PC-3 (cell line): ENCODE results near the gene DLG5. TPM values are rescaled to one million over a fixed set of nuclear protein-coding genes. Genes with fewer than 3 reads are reported as not detected.

Experiments used
- ATAC-seq: fragments of 200-7000 bp; cut with Tn5 transposase; 2 replicates; pipeline ENCODE4 v1.9.1; 2020; ENCODE audit warnings: mild to moderate bottlenecking, moderate library complexity
- BruUV-seq: library from RNA; stranded (reverse); fragments of 400-500 nt; replicated peaks from 2 replicates; lab custom pipeline; 2021; lab: Mats Ljungman, UMichigan
- CTCF ChIA-PET: fragments of 300-600 bp; sonication (Branson Sonifier 250); formaldehyde crosslinking; loops from one replicate; lab custom pipeline; 2022; ENCODE audit warnings: antibody characterized with exemption; lab: Charles Lee
- POLR2A ChIA-PET: fragments of 300-600 bp; sonication (Branson Sonifier 250); formaldehyde crosslinking; loops from one replicate; lab custom pipeline; 2022; ENCODE audit warnings: antibody characterized with exemption; ENCODE audit not compliant: unreplicated experiment; lab: Charles Lee
- DNase-seq: peaks from one replicate; pipeline ENCODE4 v3.0.0-alpha.2; 2015
- H2AFZ ChIP-seq: fragments of 300-600 bp; sonication (generic); 2 replicates; pipeline ENCODE4 v1.6.0; 2016; ENCODE audit warnings: antibody characterized with exemption, low read length
- H3F3A ChIP-seq: fragments of 300-600 bp; sonication (generic); one replicate; pipeline ENCODE4 v1.6.0; 2017; ENCODE audit warnings: antibody characterized with exemption, low read length, control low read depth, mild to moderate bottlenecking; ENCODE audit not compliant: unreplicated experiment
- H3K27ac ChIP-seq: fragments of 300-600 bp; sonication (generic); 2 replicates; pipeline ENCODE4 v1.5.1; 2016; ENCODE audit warnings: mild to moderate bottlenecking, low read length
- H3K27me3 ChIP-seq: fragments of 300-600 bp; sonication (generic); 2 replicates; pipeline ENCODE4 v1.6.1; 2016; ENCODE audit warnings: low read length, mixed read lengths
- H3K36me3 ChIP-seq: fragments of 300-600 bp; sonication (generic); 2 replicates; pipeline ENCODE4 v1.6.1; 2016; ENCODE audit warnings: low read depth, mixed run types, low read length, mixed read lengths
- H3K4me1 ChIP-seq: fragments of 300-600 bp; sonication (generic); 2 replicates; pipeline ENCODE4 v1.5.1; 2016; ENCODE audit warnings: low read length; ENCODE audit not compliant: insufficient read depth
- H3K4me2 ChIP-seq: fragments of 300-600 bp; sonication (generic); 2 replicates; pipeline ENCODE4 v1.6.0; 2016; ENCODE audit warnings: low read length
- H3K4me3 ChIP-seq: fragments of 300-600 bp; sonication (generic); 2 replicates; pipeline ENCODE4 v1.5.1; 2016; ENCODE audit warnings: mild to moderate bottlenecking, low read length, mixed read lengths
- H3K79me2 ChIP-seq: fragments of 300-600 bp; sonication (generic); 2 replicates; pipeline ENCODE4 v1.6.1; 2017; ENCODE audit warnings: low read length, mixed read lengths
- H3K9ac ChIP-seq: fragments of 300-600 bp; sonication (generic); 2 replicates; pipeline ENCODE4 v1.6.0; 2016; ENCODE audit warnings: mild to moderate bottlenecking, low read length
- H3K9me2 ChIP-seq: fragments of 300-600 bp; sonication (generic); replicated peaks from 2 replicates; pipeline ENCODE4 v1.6.1; 2016; ENCODE audit warnings: mixed run types, low read length, mixed read lengths
- H3K9me3 ChIP-seq: fragments of 300-600 bp; sonication (generic); 2 replicates; pipeline ENCODE4 v1.6.1; 2016; ENCODE audit warnings: low read length, mixed read lengths
- H4K20me1 ChIP-seq: fragments of 300-600 bp; sonication (generic); 2 replicates; pipeline ENCODE4 v1.6.1; 2016; ENCODE audit warnings: low read length, mixed read lengths
- EZH2 ChIP-seq: fragments of 300-600 bp; sonication (generic); IDR thresholded peaks from one replicate; pipeline ENCODE4 v1.6.1; 2017; ENCODE audit warnings: antibody characterized with exemption, mild to moderate bottlenecking, low read length; ENCODE audit not compliant: unreplicated experiment
- EZH2phosphoT487 ChIP-seq: fragments of 300-600 bp; sonication (generic); IDR thresholded peaks from 2 replicates; pipeline ENCODE4 v1.6.1; 2018; ENCODE audit warnings: mild to moderate bottlenecking, antibody characterized with exemption, low read length, borderline replicate concordance
- intact Hi-C: fragments of 100-400 bp; cut with micrococcal nuclease; formaldehyde crosslinking; loops from 2 replicates; pipeline ENCODE4 v1.9.0; 2023
- total RNA-seq: library from RNA; depleted of rRNA; stranded (reverse); fragments of >200 nt; gene quantifications from 2 replicates; pipeline ENCODE4 v1.2.3, GENCODE V29; 2014
- TF ChIP-seq, protein P1 (sequence below): fragments of 300-600 bp; sonication (generic); conservative IDR thresholded peaks from 2 replicates; pipeline ENCODE4 v1.5.1; 2017; ENCODE audit warnings: antibody characterized with exemption, low read depth, mild to moderate bottlenecking, low read length

DLG5 gene
- total RNA-seq, 1 experiment from 2014 or later = 118 TPM

DNA sequence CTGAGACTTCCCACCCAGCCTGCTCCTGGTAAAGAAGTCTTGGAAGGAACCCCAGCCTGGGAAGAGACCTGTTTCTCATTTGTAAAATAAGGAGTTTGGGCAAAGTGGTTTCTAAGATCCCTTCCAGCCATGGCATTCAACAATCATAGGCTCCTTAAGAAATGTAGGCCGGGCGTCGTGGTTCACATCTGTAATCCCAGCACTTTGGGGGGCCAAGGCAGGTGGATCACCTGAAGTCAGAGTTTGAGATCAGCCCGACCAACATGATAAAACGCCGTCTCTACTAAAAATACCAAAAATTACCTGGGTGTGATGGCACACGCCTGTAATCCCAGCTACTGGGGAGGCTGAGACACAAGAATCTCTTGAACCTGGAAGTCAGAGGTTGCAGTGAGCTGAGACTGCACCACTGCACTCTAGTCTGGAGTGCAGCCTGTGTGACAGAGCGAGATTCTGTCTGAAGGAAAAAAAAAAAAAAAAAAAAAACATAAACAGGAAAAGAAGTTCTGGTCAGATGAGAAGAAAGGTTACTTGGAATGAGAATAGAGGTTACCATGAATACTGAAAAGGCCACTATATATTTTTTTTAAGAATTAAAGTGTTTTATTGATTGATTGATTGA lies 15.9 kb downstream of the DLG5 start:
- TF ChIP-seq EZH2phosphoT487 (no peak), EZH2 (no peak)
- TF ChIP-seq, protein P1, sequence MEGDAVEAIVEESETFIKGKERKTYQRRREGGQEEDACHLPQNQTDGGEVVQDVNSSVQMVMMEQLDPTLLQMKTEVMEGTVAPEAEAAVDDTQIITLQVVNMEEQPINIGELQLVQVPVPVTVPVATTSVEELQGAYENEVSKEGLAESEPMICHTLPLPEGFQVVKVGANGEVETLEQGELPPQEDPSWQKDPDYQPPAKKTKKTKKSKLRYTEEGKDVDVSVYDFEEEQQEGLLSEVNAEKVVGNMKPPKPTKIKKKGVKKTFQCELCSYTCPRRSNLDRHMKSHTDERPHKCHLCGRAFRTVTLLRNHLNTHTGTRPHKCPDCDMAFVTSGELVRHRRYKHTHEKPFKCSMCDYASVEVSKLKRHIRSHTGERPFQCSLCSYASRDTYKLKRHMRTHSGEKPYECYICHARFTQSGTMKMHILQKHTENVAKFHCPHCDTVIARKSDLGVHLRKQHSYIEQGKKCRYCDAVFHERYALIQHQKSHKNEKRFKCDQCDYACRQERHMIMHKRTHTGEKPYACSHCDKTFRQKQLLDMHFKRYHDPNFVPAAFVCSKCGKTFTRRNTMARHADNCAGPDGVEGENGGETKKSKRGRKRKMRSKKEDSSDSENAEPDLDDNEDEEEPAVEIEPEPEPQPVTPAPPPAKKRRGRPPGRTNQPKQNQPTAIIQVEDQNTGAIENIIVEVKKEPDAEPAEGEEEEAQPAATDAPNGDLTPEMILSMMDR = no peak
- BruUV-seq = no TSS peak
- intact Hi-C loops = loop anchor here (2.0 to 5.0 kb wide), 3 partner anchors 60 to 74 kb away; no protein-coding TSS in a partner anchor
- Histone ChIP-seq H3K36me3 (peaks cover 3% of the 10 kb centered on the region; the same call in 1 of the 2 replicates), H3F3A (no peaks in the 10 kb centered on the region), H3K4me3 (no peak overlapping the region), H3K9me2 (no peaks in the 10 kb centered on the region), H3K9me3 (no peaks in the 10 kb centered on the region), H4K20me1 (peaks cover 20% of the 10 kb centered on the region; the same call in 1 of the 2 replicates), H3K27ac (peak overlapping the region; percentile 8; the same call in 1 of the 2 replicates), H3K79me2 (peaks cover 100% of the 10 kb centered on the region), H3K27me3 (no peaks in the 10 kb centered on the region), H3K9ac (no peak overlapping the region), H2AFZ (no peak overlapping the region), H3K4me1 (peaks cover 21% of the 10 kb centered on the region), H3K4me2 (no peak overlapping the region)
- CTCF ChIA-PET = interaction anchor here (0.6 to 1.1 kb wide), 2 partner anchors 20 to 58 kb away, joined by 3 to 6 read pairs; no protein-coding TSS in a partner anchor
- POLR2A ChIA-PET = no interaction called here
- ATAC-seq (no peak), DNase-seq (no peak)

DNA sequence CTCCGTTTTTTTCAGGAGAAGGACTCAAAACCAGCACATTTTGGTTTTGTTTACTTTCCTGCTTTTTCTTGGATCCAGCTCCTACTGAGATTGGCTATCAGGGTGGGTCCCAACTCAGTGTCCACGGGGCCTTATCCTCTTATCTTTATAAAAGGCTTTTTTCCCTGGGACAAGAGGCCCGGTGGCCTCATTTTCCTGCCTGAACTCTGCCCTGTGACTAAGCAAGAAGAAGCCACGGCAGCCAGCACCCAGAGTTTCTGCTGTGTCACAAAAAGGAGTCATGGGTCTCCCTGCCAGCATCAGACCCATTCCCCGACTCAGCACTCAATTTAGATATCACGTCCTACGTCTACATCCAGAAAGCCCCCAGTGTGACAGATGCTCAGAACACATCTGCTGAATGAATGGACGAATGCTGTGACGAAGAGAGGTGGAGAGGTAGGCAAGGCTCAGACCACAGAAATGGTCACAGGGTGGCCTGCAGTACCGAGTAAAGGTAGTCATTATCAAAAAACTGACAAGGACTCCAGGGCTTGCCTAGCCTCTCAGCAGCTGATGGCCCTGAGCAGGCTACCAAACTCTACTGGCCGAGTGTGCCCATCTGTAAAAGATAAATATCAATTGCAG lies 16.7 kb downstream of the DLG5 start:
- CTCF ChIA-PET = no interaction called here
- Histone ChIP-seq H4K20me1 (peaks cover 21% of the 10 kb centered on the region; the same call in 1 of the 2 replicates), H3K9me3 (no peaks in the 10 kb centered on the region), H3F3A (no peaks in the 10 kb centered on the region), H3K4me2 (0 out of 2 replicates have a peak overlapping the region, but pooled peaks have one; percentile 2), H3K4me3 (no peak overlapping the region), H3K79me2 (peaks cover 99% of the 10 kb centered on the region), H3K36me3 (peaks cover 3% of the 10 kb centered on the region; the same call in 1 of the 2 replicates), H2AFZ (peak overlapping the region; percentile 1; the same call in 1 of the 2 replicates), H3K4me1 (peaks cover 25% of the 10 kb centered on the region), H3K9ac (no peak overlapping the region), H3K27me3 (no peaks in the 10 kb centered on the region), H3K9me2 (no peaks in the 10 kb centered on the region), H3K27ac (peak overlapping the region; percentile 8)
- 0 out of 2 replicates have a peak, but pooled peaks have one; percentile 6 for ATAC-seq
- intact Hi-C loops = loop anchor here (2.0 to 5.0 kb wide), 3 partner anchors 61 to 75 kb away; no protein-coding TSS in a partner anchor
- peak; percentile 78 for DNase-seq
- TF ChIP-seq EZH2phosphoT487 (no peak), EZH2 (no peak)
- TF ChIP-seq, protein P1 = no peak
- BruUV-seq = no TSS peak
- POLR2A ChIA-PET = no interaction called here
